ENCODE results near the gene TSPY10.
"Not testable (repeated sequence)": the region's sequence is repeated elsewhere in the genome, so short reads cannot be mapped to it uniquely, and the experiment has no call there.

TSPY10 gene, protein sequence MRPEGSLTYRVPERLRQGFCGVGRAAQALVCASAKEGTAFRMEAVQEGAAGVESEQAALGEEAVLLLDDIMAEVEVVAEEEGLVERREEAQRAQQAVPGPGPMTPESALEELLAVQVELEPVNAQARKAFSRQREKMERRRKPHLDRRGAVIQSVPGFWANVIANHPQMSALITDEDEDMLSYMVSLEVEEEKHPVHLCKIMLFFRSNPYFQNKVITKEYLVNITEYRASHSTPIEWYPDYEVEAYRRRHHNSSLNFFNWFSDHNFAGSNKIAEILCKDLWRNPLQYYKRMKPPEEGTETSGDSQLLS

DNA sequence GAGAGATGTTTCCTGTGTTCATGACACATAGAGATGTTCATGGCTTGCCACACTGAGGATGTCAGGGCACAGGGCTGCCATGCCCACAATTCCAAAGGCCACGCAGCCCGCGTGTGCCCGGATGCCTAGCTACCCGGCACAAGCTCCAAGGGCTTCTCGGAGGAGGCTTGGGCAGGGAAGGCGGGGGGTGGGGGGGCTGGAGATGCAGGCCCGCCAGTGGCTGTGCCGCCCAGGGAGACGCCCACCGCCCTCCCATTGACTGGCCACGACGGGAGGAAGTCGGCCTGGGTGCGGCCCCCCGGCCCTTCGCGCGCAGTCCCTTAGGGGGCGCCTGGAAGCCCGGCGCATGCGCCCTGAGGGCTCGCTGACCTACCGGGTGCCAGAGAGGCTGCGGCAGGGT is at the start of gene TSPY10:
TSS of gene TSPY10 (plus strand) at position 301 of the 400 bp plus-strand sequence. CDS start at position 347, 46 bp downstream.
- not testable (repeated sequence) for H3K36me3 ChIP-seq (ENCODE audit: insufficient read depth, low read depth, low read length); H3K4me1 ChIP-seq (ENCODE audit: insufficient read depth, low read length); H3K4me3 ChIP-seq (ENCODE audit: low read length); H3K9me3 ChIP-seq (ENCODE audit: insufficient read depth, low read depth, low read length); H3K27me3 ChIP-seq (ENCODE audit: insufficient read depth, low read length); H3K9ac ChIP-seq (ENCODE audit: low read depth, low read length); H3K27ac ChIP-seq (ENCODE audit: low read length)

DNA sequence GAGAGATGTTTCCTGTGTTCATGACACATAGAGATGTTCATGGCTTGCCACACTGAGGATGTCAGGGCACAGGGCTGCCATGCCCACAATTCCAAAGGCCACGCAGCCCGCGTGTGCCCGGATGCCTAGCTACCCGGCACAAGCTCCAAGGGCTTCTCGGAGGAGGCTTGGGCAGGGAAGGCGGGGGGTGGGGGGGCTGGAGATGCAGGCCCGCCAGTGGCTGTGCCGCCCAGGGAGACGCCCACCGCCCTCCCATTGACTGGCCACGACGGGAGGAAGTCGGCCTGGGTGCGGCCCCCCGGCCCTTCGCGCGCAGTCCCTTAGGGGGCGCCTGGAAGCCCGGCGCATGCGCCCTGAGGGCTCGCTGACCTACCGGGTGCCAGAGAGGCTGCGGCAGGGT is 40.7 kb upstream of the TSPY10 start, which contains the start of gene TSPY9:
TSS of gene TSPY9 (plus strand) at position 301 of the 400 bp plus-strand sequence. CDS start at position 347, 46 bp downstream.
- not testable (repeated sequence) for H3K9ac ChIP-seq (ENCODE audit: low read depth, low read length); H3K4me3 ChIP-seq (ENCODE audit: low read length); H3K36me3 ChIP-seq (ENCODE audit: insufficient read depth, low read depth, low read length); H3K27me3 ChIP-seq (ENCODE audit: insufficient read depth, low read length); H3K9me3 ChIP-seq (ENCODE audit: insufficient read depth, low read depth, low read length); H3K4me1 ChIP-seq (ENCODE audit: insufficient read depth, low read length); H3K27ac ChIP-seq (ENCODE audit: low read length)

DNA sequence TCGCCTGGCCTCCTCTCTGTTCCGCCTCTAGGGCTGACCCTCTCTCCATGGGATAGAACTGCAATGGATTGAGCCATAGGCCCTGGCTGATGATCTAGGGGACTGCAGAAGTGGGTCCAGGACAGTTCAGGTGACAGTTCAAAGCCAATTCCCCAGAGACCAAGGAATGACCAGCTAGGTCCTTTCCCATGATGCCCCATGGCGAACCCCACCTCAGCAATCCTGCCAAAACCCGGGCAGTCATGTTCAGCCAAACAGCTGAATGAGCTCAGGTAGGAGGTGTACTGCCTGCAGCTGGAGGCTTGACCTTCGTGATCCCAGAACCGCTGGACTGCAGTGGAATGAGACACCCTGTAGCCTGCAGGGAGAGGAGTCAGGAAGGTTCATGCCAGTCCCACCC is 23.3 kb upstream of the TSPY10 start:
- H3K36me3 ChIP-seq (ENCODE audit: insufficient read depth, low read depth, low read length); H3K27ac ChIP-seq (ENCODE audit: low read length); H3K27me3 ChIP-seq (ENCODE audit: insufficient read depth, low read length): not testable (repeated sequence)

DNA sequence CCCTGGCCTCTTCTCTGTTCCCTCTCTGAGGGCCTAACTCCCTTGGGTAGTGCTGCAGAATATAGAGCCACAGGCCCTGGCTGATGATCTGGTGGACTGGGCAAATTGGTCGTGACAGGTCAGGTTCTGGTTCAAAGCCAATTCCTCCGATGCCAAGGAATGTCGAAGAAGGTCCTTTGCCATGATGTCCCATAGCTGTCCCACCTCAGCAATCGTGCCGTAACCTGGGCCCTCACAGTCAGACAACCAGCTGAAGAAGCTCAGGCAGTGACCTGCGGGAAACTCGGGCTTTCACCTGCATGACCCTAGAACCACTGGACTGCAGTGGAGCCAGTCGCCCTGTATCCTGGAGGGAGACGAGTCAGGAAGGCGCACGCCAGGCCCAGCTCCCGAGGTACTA is 11.4 kb upstream of the TSPY10 start:
- not testable (repeated sequence) for H3K27me3 ChIP-seq (ENCODE audit: insufficient read depth, low read length); H3K9me3 ChIP-seq (ENCODE audit: insufficient read depth, low read depth, low read length); H3K36me3 ChIP-seq (ENCODE audit: insufficient read depth, low read depth, low read length); H3K4me1 ChIP-seq (ENCODE audit: insufficient read depth, low read length); H3K27ac ChIP-seq (ENCODE audit: low read length); H3K9ac ChIP-seq (ENCODE audit: low read depth, low read length); H3K4me3 ChIP-seq (ENCODE audit: low read length)

More for the DNA sequence above, 23.3 kb upstream of the TSPY10 start:
- H3K9ac ChIP-seq (ENCODE audit: low read depth, low read length); H3K4me1 ChIP-seq (ENCODE audit: insufficient read depth, low read length); H3K4me3 ChIP-seq (ENCODE audit: low read length); H3K9me3 ChIP-seq (ENCODE audit: insufficient read depth, low read depth, low read length): not testable (repeated sequence)

Measured in iPS-20b (cell line).